HG03039 (cell line): Measurements from ENCODE around the gene SPTLC2.
"Not testable (repeated sequence)": the region's sequence is repeated elsewhere in the genome, so short reads cannot be mapped to it uniquely, and the experiment has no call there.

Experiments
- ATAC-seq: cut with Tn5 transposase; IDR thresholded peaks from one replicate; pipeline ENCODE4 v1.9.1; 2021; ENCODE audit warnings: mild to moderate bottlenecking, moderate library complexity; ENCODE audit not compliant: unreplicated experiment

Gene SPTLC2

GRCh38 chr14:77590845-77591485 is 25.5 kb downstream of the SPTLC2 start:
- ATAC-seq = no peak

- ATAC-seq = no peak
Observed at GRCh38 chr14:77589099-77589498, 27.3 kb downstream of the SPTLC2 start.

GRCh38 chr14:77588411-77589025 is 27.9 kb downstream of the SPTLC2 start:
- not testable (repeated sequence) for ATAC-seq

GRCh38 chr14:77585385-77585784 is 31.1 kb downstream of the SPTLC2 start:
- ATAC-seq = no peak

- no peak for ATAC-seq
Observed at GRCh38 chr14:77584809-77585208, 31.6 kb downstream of the SPTLC2 start.

GRCh38 chr14:77583657-77584056 is 32.8 kb downstream of the SPTLC2 start:
- no peak for ATAC-seq

GRCh38 chr14:77582511-77582910 is 33.9 kb downstream of the SPTLC2 start:
- ATAC-seq = no peak

- ATAC-seq = peak; percentile 74
Observed at GRCh38 chr14:77580964-77581505, 35.4 kb downstream of the SPTLC2 start.

GRCh38 chr14:77580477-77580876 is 36.0 kb downstream of the SPTLC2 start:
- no peak for ATAC-seq

- no peak for ATAC-seq
Observed at GRCh38 chr14:77579780-77580179, 36.7 kb downstream of the SPTLC2 start.

- no peak for ATAC-seq
Observed at GRCh38 chr14:77579065-77579464, 37.4 kb downstream of the SPTLC2 start.

GRCh38 chr14:77574446-77575115 is 41.9 kb downstream of the SPTLC2 start:
- no peak for ATAC-seq

GRCh38 chr14:77573964-77574363 is 42.5 kb downstream of the SPTLC2 start:
- ATAC-seq = no peak

GRCh38 chr14:77570706-77571268 is 45.6 kb downstream of the SPTLC2 start:
- no peak for ATAC-seq

- no peak for ATAC-seq
Observed at GRCh38 chr14:77565994-77566305, 50.5 kb downstream of the SPTLC2 start.

- ATAC-seq = no peak
Observed at GRCh38 chr14:77565289-77565993, 51.0 kb downstream of the SPTLC2 start.

- ATAC-seq = no peak
Observed at GRCh38 chr14:77562681-77563080, 53.8 kb downstream of the SPTLC2 start.

GRCh38 chr14:77561881-77562280 is 54.6 kb downstream of the SPTLC2 start:
- ATAC-seq = no peak

- ATAC-seq = no peak
Observed at GRCh38 chr14:77559381-77559780, 57.1 kb downstream of the SPTLC2 start.

GRCh38 chr14:77557391-77557790 is 59.0 kb downstream of the SPTLC2 start:
- no peak for ATAC-seq

- ATAC-seq = no peak
Observed at GRCh38 chr14:77556946-77557345, 59.5 kb downstream of the SPTLC2 start.
